Muscle of arm (tissue), 12 donors: ENCODE results near the gene TNPO2. TPM values are rescaled to one million over a fixed set of nuclear protein-coding genes. Genes with fewer than 3 reads are reported as not detected.
"Not testable (repeated sequence)": the region's sequence is repeated elsewhere in the genome, so short reads cannot be mapped to it uniquely, and the experiment has no call there.

Experiments used
- DNase-seq: peaks from one replicate; pipeline ENCODE4 v3.0.0-alpha.2; 2013
- polyA plus RNA-seq, 12 donors: library from polyadenylated mRNA; unstranded; fragments of 120-200 nt; gene quantifications; one replicate each; pipeline ENCODE4 v1.2.1, GENCODE V29; 2013; ENCODE audit not compliant: insufficient read length in 12 of 12

The TNPO2 gene
- polyA plus RNA-seq, 12 donors: 37.4 to 93.0 (median 51.3) TPM; not detected in 1

DNA sequence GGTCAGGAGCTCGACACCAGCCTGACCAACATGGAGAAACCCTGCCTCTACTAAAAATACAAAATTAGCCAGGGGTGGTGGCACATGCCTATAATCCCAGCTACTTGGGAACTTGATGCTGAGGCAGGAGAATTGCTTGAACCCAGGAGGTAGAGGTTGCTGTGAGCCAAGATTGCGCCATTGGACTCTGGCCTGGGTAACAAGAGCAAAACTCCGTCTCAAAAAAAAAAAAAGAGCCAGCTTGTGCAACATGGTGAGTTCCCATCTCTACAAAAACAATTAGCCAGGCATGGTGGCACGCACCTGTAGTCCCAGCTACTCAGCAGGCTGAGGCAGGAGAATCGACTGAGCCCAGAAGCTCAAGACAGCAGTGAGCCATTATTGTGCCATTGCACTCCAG lies 45.7 kb downstream of the TNPO2 start:
- not testable (repeated sequence) for DNase-seq

- no peak for DNase-seq
Measured at GRCh38 chr19:12676928-12677327, 46.8 kb downstream of the TNPO2 start.

DNA sequence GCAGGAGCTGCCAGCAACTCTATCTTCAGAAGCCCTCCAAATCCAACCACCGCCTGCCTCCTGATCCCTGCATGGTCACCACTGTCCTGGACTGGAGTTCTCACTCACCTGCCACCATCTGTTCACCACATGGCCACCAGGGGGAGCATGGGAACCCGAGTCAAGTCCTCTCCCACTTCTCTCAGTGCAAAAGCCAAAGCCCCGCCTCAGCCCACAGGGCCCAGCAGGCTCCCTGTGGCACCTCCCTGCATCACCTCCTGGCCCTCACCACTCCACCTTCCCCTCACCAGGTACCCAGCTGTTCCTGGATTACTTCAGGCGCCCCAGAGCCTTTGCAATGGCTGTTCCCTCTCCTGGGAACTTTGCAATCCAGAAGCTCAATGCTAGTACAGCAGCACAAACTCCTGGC lies 47.3 kb downstream of the TNPO2 start:
- peak; percentile 77 for DNase-seq

DNA sequence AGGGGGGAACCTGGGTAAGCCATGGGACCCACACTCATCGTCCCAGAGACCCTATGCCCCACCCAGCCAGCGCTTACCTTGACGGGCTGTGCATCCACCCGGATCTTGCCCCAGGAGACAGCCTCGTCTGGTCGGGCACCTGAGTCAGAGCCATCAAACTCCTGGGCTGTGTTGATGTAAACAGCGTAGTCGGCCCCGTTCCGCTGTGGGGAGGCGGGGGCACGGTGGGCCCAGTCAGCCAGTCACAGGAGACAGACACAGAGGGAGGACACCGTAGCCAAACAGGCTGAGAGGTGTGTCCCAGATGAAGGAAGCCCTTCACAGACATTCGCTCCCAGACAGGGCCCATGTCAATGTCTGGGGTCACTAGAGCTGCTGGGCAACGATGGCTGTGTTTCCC lies 47.8 kb downstream of the TNPO2 start:
- no peak for DNase-seq

DNA sequence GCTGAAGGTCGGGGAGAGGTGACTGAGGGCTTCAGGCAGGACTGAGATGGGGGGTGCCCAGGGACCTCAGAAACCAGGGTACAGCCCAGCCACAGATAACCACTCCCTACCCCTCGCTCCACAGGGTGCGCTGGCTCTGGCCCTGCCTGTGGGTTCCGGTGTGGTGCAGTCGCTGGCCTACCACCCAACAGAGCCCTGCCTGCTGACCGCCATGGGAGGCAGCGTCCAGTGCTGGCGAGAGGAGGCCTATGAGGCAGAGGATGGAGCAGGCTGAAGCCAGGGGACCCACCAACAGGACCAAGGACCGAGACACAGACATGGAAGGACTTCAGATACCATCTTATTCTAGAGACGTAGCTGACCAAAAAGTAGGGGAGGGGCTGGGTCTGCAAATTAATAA lies 48.3 kb downstream of the TNPO2 start:
- no peak for DNase-seq

GRCh38 chr19:12672744-12673143 lies 51.0 kb downstream of the TNPO2 start:
- no peak for DNase-seq

DNA sequence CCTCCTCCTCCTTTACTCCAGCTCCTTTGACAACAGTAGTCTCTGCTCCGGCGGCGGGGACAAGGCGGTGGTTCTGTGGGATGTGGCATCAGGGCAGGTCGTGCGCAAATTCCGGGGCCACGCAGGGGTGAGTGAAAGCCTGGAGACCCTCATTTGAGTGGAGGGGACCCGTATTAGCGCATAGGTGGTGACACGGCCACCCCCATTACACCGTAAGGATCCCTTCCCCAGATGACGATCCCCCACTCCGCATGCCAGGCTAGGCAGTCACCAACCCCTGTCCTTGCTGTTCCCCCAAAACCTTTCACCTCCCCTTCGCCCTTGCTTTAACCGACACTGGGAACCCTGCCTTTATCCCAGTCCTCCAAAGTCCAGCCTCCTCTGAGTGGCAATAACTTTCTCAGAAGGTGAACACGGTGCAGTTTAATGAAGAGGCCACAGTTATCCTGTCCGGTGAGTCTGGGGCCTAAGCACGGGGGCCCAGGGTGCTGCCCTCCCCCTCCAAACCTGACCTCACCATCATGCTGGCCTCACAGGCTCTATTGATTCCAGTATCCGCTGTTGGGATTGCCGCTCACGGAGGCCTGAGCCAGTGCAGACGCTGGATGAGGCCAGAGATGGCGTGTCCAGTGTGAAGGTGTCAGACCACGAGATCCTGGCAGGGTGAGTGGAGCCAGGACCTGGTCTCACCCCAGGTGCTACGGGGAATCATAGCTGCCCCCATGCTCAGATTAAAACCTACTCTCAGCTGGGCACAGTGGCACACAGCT lies 53.4 kb downstream of the TNPO2 start:
- no peak for DNase-seq

- DNase-seq: peak; percentile 90
Measured at GRCh38 chr19:12669270-12670158, 54.2 kb downstream of the TNPO2 start.

DNA sequence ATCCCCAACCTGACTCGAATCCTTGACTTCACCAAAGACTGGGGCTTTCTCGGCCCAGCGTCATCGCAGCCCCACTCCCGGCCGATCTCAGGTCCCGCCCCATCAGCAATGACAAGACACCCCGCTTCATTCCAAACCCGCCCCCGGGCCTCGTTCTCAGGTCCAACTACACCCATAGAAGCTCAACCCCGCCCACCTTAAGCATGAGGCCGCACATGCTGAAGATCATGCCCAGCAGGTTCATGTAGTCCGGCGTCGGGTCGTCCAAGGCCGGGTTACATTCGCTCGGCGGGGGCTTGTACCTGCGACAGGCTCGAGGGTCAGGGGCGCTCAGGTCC lies 54.8 kb downstream of the TNPO2 start:
- DNase-seq: peak; percentile 68

- no peak for DNase-seq
Measured at GRCh38 chr19:12668346-12668745, 55.4 kb downstream of the TNPO2 start.

DNA sequence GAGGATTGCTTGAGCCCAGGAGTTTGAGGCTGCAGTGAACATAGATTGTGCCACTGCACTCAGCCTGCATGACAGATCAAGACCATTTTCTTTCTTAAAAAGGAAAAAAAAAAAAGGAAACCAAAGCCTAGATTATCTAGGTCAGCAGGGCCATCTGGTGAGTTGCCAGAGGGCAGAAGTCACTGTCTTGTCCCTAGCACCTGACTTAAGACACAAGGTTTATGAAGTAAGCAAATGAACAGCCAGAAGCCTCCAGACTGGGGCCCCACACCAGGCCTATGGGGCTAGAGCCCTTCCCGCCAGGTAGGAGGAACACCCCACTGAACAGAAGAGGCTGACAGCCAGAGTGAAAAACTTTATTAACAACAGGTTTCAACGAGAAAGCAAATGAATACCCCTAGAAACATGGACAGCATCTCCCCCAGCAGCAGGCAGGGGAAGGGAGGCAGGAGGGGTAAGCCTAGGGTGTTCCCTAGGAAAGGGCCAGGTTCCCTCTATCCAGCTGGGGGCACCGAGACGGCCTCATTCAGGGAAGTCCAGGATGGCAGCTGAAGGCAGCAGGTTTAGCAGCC lies 55.9 kb downstream of the TNPO2 start:
- no peak for DNase-seq

GRCh38 chr19:12666265-12667048 lies 57.3 kb downstream of the TNPO2 start, which contains the start of the genes MAN2B1 and WDR83:
Gene MAN2B1, minus strand, starts transcription at chr19:12666742. Its CDS starts 41 bp downstream, at chr19:12666701.
Gene WDR83, plus strand, starts transcription at chr19:12666807. Its CDS starts 2,984 bp downstream, at chr19:12669791.
- peak; percentile 76 for DNase-seq

GRCh38 chr19:12665671-12666264 lies 58.0 kb downstream of the TNPO2 start:
- DNase-seq: no peak

DNA sequence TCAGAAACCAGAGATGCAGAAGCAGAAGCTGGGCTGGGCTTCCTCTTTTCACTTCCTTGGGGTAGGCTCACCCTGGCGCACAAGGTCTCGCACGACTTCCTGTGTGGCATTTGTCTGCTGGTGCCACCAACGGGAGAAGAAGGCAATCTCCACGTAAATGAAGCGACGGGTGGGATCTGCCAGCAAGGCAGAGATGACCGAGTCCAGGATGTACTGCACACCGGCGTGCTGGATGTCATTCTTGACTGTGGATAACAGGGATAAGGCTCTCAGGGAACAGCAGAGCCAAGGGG lies 58.5 kb downstream of the TNPO2 start:
- no peak for DNase-seq

DNA sequence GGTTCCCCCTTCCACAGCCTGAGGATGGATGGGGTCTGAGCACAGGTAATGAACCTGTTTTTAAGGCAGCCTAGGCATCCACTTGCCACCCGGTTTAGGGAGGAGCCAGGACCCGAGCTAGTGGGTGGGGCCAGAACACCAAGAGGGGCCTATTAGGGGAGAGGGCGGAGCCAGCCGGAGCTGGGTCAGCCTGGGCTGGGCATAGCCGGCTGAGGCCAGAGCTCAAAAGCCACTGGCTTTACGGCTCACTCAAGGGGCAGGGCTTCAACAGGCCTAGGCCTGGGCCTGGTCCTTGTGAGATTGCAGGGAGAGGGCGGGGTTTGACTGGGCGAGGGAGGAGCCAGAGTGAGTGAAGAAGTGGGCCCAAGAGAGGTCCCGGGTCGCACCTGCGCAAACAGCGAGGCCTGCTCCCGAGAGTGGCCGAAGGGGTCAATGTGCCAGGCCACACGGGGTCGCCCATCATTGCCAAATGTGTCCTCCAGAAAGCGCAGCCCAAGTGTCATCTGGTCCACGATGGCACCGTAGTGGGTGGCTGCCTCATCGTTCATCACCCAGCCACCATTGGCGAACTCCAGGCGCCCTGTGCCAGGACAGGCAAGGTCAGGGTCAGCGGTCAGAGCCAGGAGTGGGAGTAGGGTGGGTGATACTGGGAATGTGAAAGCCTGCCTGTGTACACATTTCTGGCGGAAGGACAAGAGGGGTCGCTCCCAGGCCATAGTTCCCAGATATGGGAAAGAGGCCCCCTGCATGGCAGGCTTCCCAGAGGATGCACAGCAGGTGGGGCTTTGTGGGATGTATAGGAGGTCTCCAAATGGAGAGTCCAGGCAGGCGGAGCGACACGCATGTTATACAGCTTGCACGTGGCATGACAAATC lies 59.1 kb downstream of the TNPO2 start:
- no peak for DNase-seq

GRCh38 chr19:12660980-12661379 lies 62.8 kb downstream of the TNPO2 start:
- no peak for DNase-seq

- no peak for DNase-seq
Measured at GRCh38 chr19:12657966-12658365, 65.8 kb downstream of the TNPO2 start.

GRCh38 chr19:12656899-12657571 lies 66.7 kb downstream of the TNPO2 start:
- no peak for DNase-seq

GRCh38 chr19:12655546-12655945 lies 68.2 kb downstream of the TNPO2 start:
- DNase-seq: no peak

GRCh38 chr19:12652219-12652618 lies 71.5 kb downstream of the TNPO2 start:
- no peak for DNase-seq
